ENCODE results near the gene CCDC89.

CCDC89 gene

GRCh38 chr11:85685820-85686459 is at the start of gene CCDC89:
TSS of gene CCDC89 (minus strand) at chr11:85686195. CDS start at chr11:85686130, 65 bp downstream.
- no peak for DNase-seq

GRCh38 chr11:85732965-85733364 is 47.0 kb upstream of the CCDC89 start:
- no peak for DNase-seq

GRCh38 chr11:85726381-85726780 is 40.4 kb upstream of the CCDC89 start:
- no peak for DNase-seq

GRCh38 chr11:85725510-85726258 is 39.7 kb upstream of the CCDC89 start:
- DNase-seq: no peak

- no peak for DNase-seq
These were observed 38.9 kb upstream of the CCDC89 start for GRCh38 chr11:85724748-85725465.

GRCh38 chr11:85723088-85723487 is 37.1 kb upstream of the CCDC89 start:
- no peak for DNase-seq

GRCh38 chr11:85721191-85721590 is 35.2 kb upstream of the CCDC89 start:
- no peak for DNase-seq

GRCh38 chr11:85718991-85719807 is 33.2 kb upstream of the CCDC89 start:
- DNase-seq: no peak

- DNase-seq: no peak
These were observed 32.3 kb upstream of the CCDC89 start for GRCh38 chr11:85718126-85718943.

- no peak for DNase-seq
These were observed 31.4 kb upstream of the CCDC89 start for GRCh38 chr11:85717429-85717828.

GRCh38 chr11:85712953-85713352 is 27.0 kb upstream of the CCDC89 start:
- no peak for DNase-seq

- DNase-seq: no peak
These were observed 24.9 kb upstream of the CCDC89 start for GRCh38 chr11:85710917-85711316.

GRCh38 chr11:85709941-85710702 is 24.1 kb upstream of the CCDC89 start:
- no peak for DNase-seq

- no peak for DNase-seq
These were observed 19.8 kb upstream of the CCDC89 start for GRCh38 chr11:85705800-85706199.

- DNase-seq: no peak
These were observed 19.0 kb upstream of the CCDC89 start for GRCh38 chr11:85704967-85705366.

GRCh38 chr11:85699957-85700741 is 14.2 kb upstream of the CCDC89 start:
- no peak for DNase-seq

GRCh38 chr11:85698195-85698594 is 12.2 kb upstream of the CCDC89 start:
- no peak for DNase-seq

- no peak for DNase-seq
These were observed 11.8 kb upstream of the CCDC89 start for GRCh38 chr11:85697747-85698146.

GRCh38 chr11:85695546-85695945 is 9.6 kb upstream of the CCDC89 start:
- no peak for DNase-seq

- DNase-seq: no peak
These were observed 8.5 kb upstream of the CCDC89 start for GRCh38 chr11:85694385-85694980.

Measured in NCI-H1930 (cell line).